HCT116 (cell line): ENCODE results near the gene STXBP5L. TPM values are rescaled to one million over a fixed set of nuclear protein-coding genes. Genes with fewer than 3 reads are reported as not detected.

Experiments used
- ATAC-seq: fragments of 200-7000 bp; cut with Tn5 transposase; 2 replicates; pipeline ENCODE4 v1.9.1; 2020; ENCODE audit warnings: mild to moderate bottlenecking, moderate library complexity
- BruUV-seq: library from RNA; stranded (reverse); fragments of 400-500 nt; replicated peaks from 2 replicates; lab custom pipeline; 2021; lab: Mats Ljungman, UMichigan
- CTCF ChIA-PET: fragments of 300-600 bp; sonication (Branson Sonifier 250); formaldehyde crosslinking; loops from one replicate; lab custom pipeline; 2021; ENCODE audit warnings: antibody characterized with exemption; lab: Charles Lee
- POLR2A ChIA-PET: fragments of 300-600, 350-600 bp; sonication (Branson Sonifier 250); formaldehyde crosslinking; loops from one replicate; lab custom pipeline; 2021; ENCODE audit warnings: antibody characterized with exemption; lab: Charles Lee
- RAD21 ChIA-PET, 2 experiments: fragments of 300-600 bp; sonication (Branson Sonifier 250); formaldehyde crosslinking; loops; one replicate each; lab custom pipeline; 2023; ENCODE audit warnings: low total read pairs in 2 of 2; ENCODE audit not compliant: uncharacterized antibody in 2 of 2, unreplicated experiment in 2 of 2, low non-redundant PET in 1 of 2; lab: Charles Lee
- DNase-seq: peaks from one replicate; pipeline ENCODE4 v3.0.0-alpha.2; 2010; ENCODE audit warnings: low read depth, low spot score
- H2AFZ ChIP-seq: fragments of 200-600 bp; shearing (Covaris generic), sonication (generic); 2 replicates; pipeline ENCODE4 v1.6.1; 2017; ENCODE audit warnings: low read depth, mixed run types, mixed read lengths, antibody characterized with exemption, low read length; ENCODE audit not compliant: poor library complexity, severe bottlenecking
- H3K27ac ChIP-seq: 2 replicates; pipeline ENCODE4 v1.5.1; 2012; ENCODE audit warnings: low read depth, low read length
- H3K27me3 ChIP-seq: fragments of 200-600 bp; sonication (generic); 2 replicates; pipeline ENCODE4 v1.6.1; 2016; ENCODE audit warnings: mixed run types, low read length, mixed read lengths; ENCODE audit not compliant: insufficient read depth
- H3K36me3 ChIP-seq, 2 experiments: fragments of 200-500 bp in 1 of 2; fragments of 200-600 bp in 1 of 2; sonication (Bioruptor generic) in 1 of 2; sonication (generic) in 1 of 2; 2 replicates each; pipeline versions ENCODE4 v1.5.1 to v1.6.1; 2014 to 2016; ENCODE audit warnings: low read length in 2 of 2, inconsistent platforms in 1 of 2, mixed read lengths in 1 of 2, mixed run types in 1 of 2; ENCODE audit not compliant: insufficient read depth in 2 of 2, control insufficient read depth in 1 of 2
- H3K4me1 ChIP-seq, 2 experiments: fragments of 200-600 bp in 1 of 2; sonication (generic) in 1 of 2; 2 replicates each; pipeline versions ENCODE4 v1.5.1 to v1.6.1; 2012 to 2017; ENCODE audit warnings: low read length in 2 of 2, inconsistent platforms in 1 of 2, mild to moderate bottlenecking in 1 of 2, mixed read lengths in 1 of 2, mixed run types in 1 of 2, moderate library complexity in 1 of 2; ENCODE audit not compliant: insufficient read depth in 2 of 2, control insufficient read depth in 1 of 2
- H3K4me2 ChIP-seq: fragments of 200-600 bp; sonication (generic); 2 replicates; pipeline ENCODE4 v1.6.1; 2017; ENCODE audit warnings: mixed run types, low read length, mixed read lengths
- H3K4me3 ChIP-seq, 2 experiments: fragments of 200-600 bp in 1 of 2; sonication (generic) in 1 of 2; replicated peaks in 1 of 2; 2 replicates each; pipeline ENCODE4 v1.5.1; 2011 to 2016; ENCODE audit warnings: low read length in 2 of 2, control low read depth in 1 of 2, low read depth in 1 of 2, mild to moderate bottlenecking in 1 of 2, mixed read lengths in 1 of 2, mixed run types in 1 of 2
- H3K79me2 ChIP-seq: fragments of 200-600 bp; sonication (generic); 2 replicates; pipeline ENCODE4 v1.6.1; 2017; ENCODE audit warnings: mild to moderate bottlenecking, mixed run types, low read length, moderate library complexity, mixed read lengths; ENCODE audit not compliant: insufficient read depth
- H3K9ac ChIP-seq: fragments of 200-600 bp; sonication (generic); 2 replicates; pipeline ENCODE4 v1.6.1; 2016; ENCODE audit warnings: low read length, mixed read lengths
- H3K9me2 ChIP-seq: fragments of 200-600 bp; sonication (generic), shearing (Covaris generic); 2 replicates; pipeline ENCODE4 v1.6.1; 2017; ENCODE audit warnings: mixed run types, mild to moderate bottlenecking, moderate library complexity; ENCODE audit not compliant: insufficient read depth
- H3K9me3 ChIP-seq, 2 experiments: fragments of 200-500 bp in 1 of 2; fragments of 200-600 bp in 1 of 2; sonication (Bioruptor generic) in 1 of 2; sonication (generic) in 1 of 2; 2 replicates each; pipeline ENCODE4 v1.6.1; 2014 to 2017; ENCODE audit warnings: low read length in 2 of 2, mixed read lengths in 2 of 2, inconsistent platforms in 1 of 2, low read depth in 1 of 2, mild to moderate bottlenecking in 1 of 2, mixed run types in 1 of 2, moderate library complexity in 1 of 2; ENCODE audit not compliant: control insufficient read depth in 1 of 2, insufficient read depth in 1 of 2
- H4K20me1 ChIP-seq: fragments of 200-600 bp; sonication (generic), shearing (Covaris generic); 2 replicates; pipeline ENCODE4 v1.6.1; 2017; ENCODE audit warnings: mixed run types, mild to moderate bottlenecking, moderate library complexity; ENCODE audit not compliant: insufficient read depth
- CEBPB ChIP-seq: IDR thresholded peaks from 2 replicates; pipeline ENCODE4 v1.6.1; 2012; ENCODE audit warnings: low read depth
- ELF1 ChIP-seq: IDR thresholded peaks from 2 replicates; pipeline ENCODE4 v1.6.1; 2012; ENCODE audit warnings: low read depth, borderline replicate concordance
- EZH2 ChIP-seq: fragments of 200-600 bp; sonication (generic); IDR thresholded peaks from 2 replicates; pipeline ENCODE4 v1.6.1; 2017; ENCODE audit warnings: antibody characterized with exemption, mixed run types
- EZH2phosphoT487 ChIP-seq: fragments of 200-600 bp; IDR thresholded peaks from 2 replicates; pipeline ENCODE4 v1.6.1; 2018; ENCODE audit warnings: antibody characterized with exemption, borderline replicate concordance
- MAX ChIP-seq: IDR thresholded peaks from 2 replicates; pipeline ENCODE4 v1.6.1; 2012
- POLR2A ChIP-seq: IDR thresholded peaks from 2 replicates; pipeline ENCODE4 v1.7.0; 2011; ENCODE audit warnings: borderline replicate concordance; ENCODE audit not compliant: insufficient read depth, insufficient read length; ENCODE audit errors: extremely low read depth
- POLR2AphosphoS5 ChIP-seq: IDR thresholded peaks from 2 replicates; pipeline ENCODE4 v1.6.1; 2011; ENCODE audit warnings: mild to moderate bottlenecking, low read depth, low read length, moderate library complexity
- RAD21 ChIP-seq: IDR thresholded peaks from 2 replicates; pipeline ENCODE4 v1.6.1; 2012; ENCODE audit warnings: low read depth, mild to moderate bottlenecking
- SIN3A ChIP-seq: IDR thresholded peaks from 2 replicates; pipeline ENCODE4 v1.6.1; 2012; ENCODE audit warnings: low read depth
- SP1 ChIP-seq: IDR thresholded peaks from 2 replicates; pipeline ENCODE4 v1.6.1; 2012; ENCODE audit warnings: low read depth
- SRF ChIP-seq: IDR thresholded peaks from 2 replicates; pipeline ENCODE4 v1.6.1; 2012; ENCODE audit warnings: low read depth
- YY1 ChIP-seq: IDR thresholded peaks from 2 replicates; pipeline ENCODE4 v1.6.1; 2011; ENCODE audit warnings: low read length, low read depth, moderate library complexity, mild to moderate bottlenecking; ENCODE audit not compliant: insufficient replicate concordance; ENCODE audit errors: extremely low read depth
- intact Hi-C: fragments of 100-400 bp; cut with micrococcal nuclease; formaldehyde crosslinking; loops from 2 replicates; pipeline ENCODE4 v1.10.0; 2022
- total RNA-seq: library from RNA; stranded (reverse); gene quantifications from one replicate; pipeline ENCODE4 v1.2.1, GENCODE V29; 2021; ENCODE audit not compliant: unreplicated experiment

STXBP5L gene
- total RNA-seq, 1 experiment from 2014 or later: not detected

- TF ChIP-seq RAD21: no peak
- TF ChIP-seq SRF: no peak
- no peak for TF ChIP-seq ELF1
- no peak for TF ChIP-seq MAX
- TF ChIP-seq SP1: no peak
- TF ChIP-seq CEBPB: no peak
- TF ChIP-seq SIN3A: no peak
These were observed 555.7 kb downstream of the STXBP5L start (continued) for GRCh38 chr3:121463745-121464144.

GRCh38 chr3:121467085-121467484 lies 559.1 kb downstream of the STXBP5L start:
- Histone ChIP-seq H3K4me3 (no peak overlapping the region), H3K9me3 (no peaks in the 10 kb centered on the region), H3K27me3 (no peaks in the 10 kb centered on the region), H3K4me1 (no peaks in the 10 kb centered on the region), H3K4me2 (no peak overlapping the region), H3K36me3 (peaks cover 2 to 18% of the 10 kb centered on the region in 2 experiments; a peak in 2 of 4 replicates), H3K9ac (no peak overlapping the region), H3K9me2 (no peaks in the 10 kb centered on the region), H3K79me2 (no peaks in the 10 kb centered on the region), H3K27ac (no peak overlapping the region), H2AFZ (no peak overlapping the region), H4K20me1 (no peaks in the 10 kb centered on the region)
- DNase-seq: no peak
- POLR2A ChIA-PET: no interaction called here
- CTCF ChIA-PET: no interaction called here
- intact Hi-C loops: no loop called here
- RAD21 ChIA-PET: no interaction called here
- no peak for ATAC-seq
- BruUV-seq: no TSS peak
- TF ChIP-seq POLR2A (no peak), YY1 (no peak), EZH2phosphoT487 (no peak), POLR2AphosphoS5 (no peak), EZH2 (no peak)
